Thoracic aorta (tissue), 2 donors: Measurements from ENCODE around the gene JPH3. TPM values are rescaled to one million over a fixed set of nuclear protein-coding genes. Genes with fewer than 3 reads are reported as not detected.

ENCODE experiments used
- ATAC-seq: fragments of 150-250 bp; one replicate; pipeline ENCODE4 v1.8.0; 2017; ENCODE audit warnings: low read depth; ENCODE audit not compliant: insufficient number of reproducible peaks, low FRiP score
- DNase-seq: peaks from one replicate; pipeline ENCODE4 v3.0.0-alpha.2; 2020; ENCODE audit warnings: low spot score
- H3K27ac ChIP-seq, 2 donors: fragments of 200-600 bp; sonication (generic); 1 replicate in 1 of 2; 2 replicates in 1 of 2; pipeline ENCODE4 v1.5.1; 2016; ENCODE audit warnings: mild to moderate bottlenecking in 2 of 2, moderate library complexity in 2 of 2
- H3K27me3 ChIP-seq: fragments of 200-600 bp; sonication (generic); replicated peaks from 2 replicates; pipeline ENCODE4 v1.6.0; 2016; ENCODE audit warnings: mild to moderate bottlenecking; ENCODE audit not compliant: insufficient read depth
- H3K36me3 ChIP-seq: fragments of 200-600 bp; sonication (generic); one replicate; pipeline ENCODE4 v1.5.1; 2016
- H3K4me1 ChIP-seq, 2 donors: fragments of 200-600 bp; sonication (generic); 1 replicate in 1 of 2; 2 replicates in 1 of 2; pipeline versions ENCODE4 v1.5.1 to v1.6.0; 2016; ENCODE audit warnings: low read depth in 2 of 2, mild to moderate bottlenecking in 1 of 2; ENCODE audit not compliant: control insufficient read depth in 1 of 2
- H3K4me3 ChIP-seq: fragments of 200-600 bp; sonication (generic); 2 replicates; pipeline ENCODE4 v1.5.1; 2016; ENCODE audit warnings: mild to moderate bottlenecking
- H3K9me3 ChIP-seq: fragments of 200-600 bp; sonication (generic); 2 replicates; pipeline ENCODE4 v1.5.1; 2016
- total RNA-seq, 2 donors: library from RNA; depleted of rRNA; stranded (reverse); fragments of >200 nt; gene quantifications; one replicate each; pipeline versions ENCODE4 v1.1.0 to v1.2.3, GENCODE V29; 2016
- TF ChIP-seq, protein P1 (sequence below): fragments of 200-600 bp; sonication (generic); IDR thresholded peaks from one replicate; pipeline ENCODE4 v1.5.1; 2019; ENCODE audit warnings: antibody characterized with exemption

The JPH3 gene
- total RNA-seq, 2 donors from 2014 or later = not detected

DNA sequence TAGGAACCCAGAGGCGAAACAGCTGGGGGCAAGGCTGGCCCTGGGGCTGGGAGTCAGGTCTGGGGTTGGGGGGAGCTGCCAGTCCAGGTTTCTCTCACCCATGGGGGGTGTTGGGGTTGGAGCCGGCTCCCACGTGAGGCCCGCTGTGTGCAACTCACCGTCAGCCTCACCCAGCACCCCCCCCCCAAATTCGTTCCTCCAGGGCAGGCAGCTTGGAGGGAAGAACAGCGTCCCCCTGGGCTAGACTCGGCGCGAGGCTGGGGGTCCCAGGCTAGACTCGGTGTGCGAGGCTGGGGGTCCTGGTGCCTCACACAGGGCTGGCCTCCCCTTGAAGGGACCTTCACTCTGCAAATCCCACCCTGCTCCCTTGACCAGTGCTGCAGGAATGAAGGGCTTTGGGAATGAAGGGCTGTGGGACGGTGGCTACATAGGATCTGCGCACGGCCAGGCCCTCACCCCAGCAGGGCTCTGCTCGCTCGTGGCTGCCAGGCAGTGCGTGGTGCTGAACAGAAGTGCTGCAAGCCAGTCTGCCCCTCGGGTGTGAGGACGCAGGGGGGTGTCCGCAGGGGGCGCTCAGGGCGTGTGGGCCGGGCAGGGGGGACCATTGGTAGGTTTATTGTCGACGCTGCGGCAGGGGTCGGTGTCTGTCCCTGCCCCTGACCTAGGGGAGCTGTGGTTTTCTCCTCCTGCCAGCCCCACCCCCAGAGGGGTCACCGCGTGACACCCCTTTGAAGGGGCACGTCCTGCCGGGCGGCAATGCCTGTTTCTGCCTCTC, 88.8 kb downstream of the JPH3 start:
- DNase-seq (no peak), ATAC-seq (no peak)
- Histone ChIP-seq H3K4me1 (peaks cover 0 to 8% of the 10 kb centered on the region in 2 donors), H3K9me3 (no peaks in the 10 kb centered on the region), H3K27me3 (no peaks in the 10 kb centered on the region), H3K4me3 (no peak overlapping the region), H3K27ac (no peak overlapping the region), H3K36me3 (peaks cover 4% of the 10 kb centered on the region)
- TF ChIP-seq, protein P1, sequence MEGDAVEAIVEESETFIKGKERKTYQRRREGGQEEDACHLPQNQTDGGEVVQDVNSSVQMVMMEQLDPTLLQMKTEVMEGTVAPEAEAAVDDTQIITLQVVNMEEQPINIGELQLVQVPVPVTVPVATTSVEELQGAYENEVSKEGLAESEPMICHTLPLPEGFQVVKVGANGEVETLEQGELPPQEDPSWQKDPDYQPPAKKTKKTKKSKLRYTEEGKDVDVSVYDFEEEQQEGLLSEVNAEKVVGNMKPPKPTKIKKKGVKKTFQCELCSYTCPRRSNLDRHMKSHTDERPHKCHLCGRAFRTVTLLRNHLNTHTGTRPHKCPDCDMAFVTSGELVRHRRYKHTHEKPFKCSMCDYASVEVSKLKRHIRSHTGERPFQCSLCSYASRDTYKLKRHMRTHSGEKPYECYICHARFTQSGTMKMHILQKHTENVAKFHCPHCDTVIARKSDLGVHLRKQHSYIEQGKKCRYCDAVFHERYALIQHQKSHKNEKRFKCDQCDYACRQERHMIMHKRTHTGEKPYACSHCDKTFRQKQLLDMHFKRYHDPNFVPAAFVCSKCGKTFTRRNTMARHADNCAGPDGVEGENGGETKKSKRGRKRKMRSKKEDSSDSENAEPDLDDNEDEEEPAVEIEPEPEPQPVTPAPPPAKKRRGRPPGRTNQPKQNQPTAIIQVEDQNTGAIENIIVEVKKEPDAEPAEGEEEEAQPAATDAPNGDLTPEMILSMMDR = no peak

- Histone ChIP-seq H3K9me3 (no peaks in the 10 kb centered on the region), H3K27ac (no peak overlapping the region), H3K4me3 (no peak overlapping the region), H3K27me3 (no peaks in the 10 kb centered on the region), H3K4me1 (peaks cover 0 to 8% of the 10 kb centered on the region in 2 donors), H3K36me3 (peaks cover 4% of the 10 kb centered on the region)
- DNase-seq (no peak), ATAC-seq (no peak)
- TF ChIP-seq, protein P1 = no peak
These were observed 89.4 kb downstream of the JPH3 start for GRCh38 chr16:87691686-87692079.

GRCh38 chr16:87692176-87692575, 89.9 kb downstream of the JPH3 start:
- DNase-seq = no peak
- H3K27ac ChIP-seq = no peak overlapping the region
- H3K4me3 ChIP-seq = no peak overlapping the region
- no peak for ATAC-seq
- peaks cover 0 to 8% of the 10 kb centered on the region in 2 donors for H3K4me1 ChIP-seq
- H3K36me3 ChIP-seq = peaks cover 4% of the 10 kb centered on the region
- H3K9me3 ChIP-seq = no peaks in the 10 kb centered on the region
- TF ChIP-seq, protein P1 = no peak
- H3K27me3 ChIP-seq = no peaks in the 10 kb centered on the region

DNA sequence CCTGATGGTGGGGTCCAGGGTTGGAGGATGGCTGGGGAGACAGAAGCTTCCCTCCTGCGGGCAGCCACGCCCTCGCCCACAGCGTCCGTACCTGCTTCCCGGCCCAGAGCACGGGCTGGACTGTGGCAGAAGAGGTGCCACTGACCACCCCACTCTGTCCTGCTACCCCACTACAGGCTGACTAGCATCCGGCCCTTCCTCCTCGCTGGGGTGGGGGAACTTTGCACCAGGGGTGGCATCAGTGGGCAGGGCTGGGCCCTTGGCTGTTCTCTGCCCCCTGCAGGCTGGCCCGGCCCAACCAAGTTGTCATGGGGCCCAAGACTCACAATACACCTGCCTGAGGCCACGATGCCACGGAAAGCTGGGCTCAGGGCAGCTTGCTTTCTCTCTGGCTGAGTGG, 90.4 kb downstream of the JPH3 start:
- H3K4me3 ChIP-seq = no peak overlapping the region
- no peak overlapping the region for H3K27ac ChIP-seq
- ATAC-seq (no peak), DNase-seq (no peak)
- H3K36me3 ChIP-seq = peaks cover 4% of the 10 kb centered on the region
- TF ChIP-seq, protein P1 = no peak
- H3K27me3 ChIP-seq = no peaks in the 10 kb centered on the region
- no peaks in the 10 kb centered on the region for H3K9me3 ChIP-seq
- peaks cover 0 to 8% of the 10 kb centered on the region in 2 donors for H3K4me1 ChIP-seq

DNA sequence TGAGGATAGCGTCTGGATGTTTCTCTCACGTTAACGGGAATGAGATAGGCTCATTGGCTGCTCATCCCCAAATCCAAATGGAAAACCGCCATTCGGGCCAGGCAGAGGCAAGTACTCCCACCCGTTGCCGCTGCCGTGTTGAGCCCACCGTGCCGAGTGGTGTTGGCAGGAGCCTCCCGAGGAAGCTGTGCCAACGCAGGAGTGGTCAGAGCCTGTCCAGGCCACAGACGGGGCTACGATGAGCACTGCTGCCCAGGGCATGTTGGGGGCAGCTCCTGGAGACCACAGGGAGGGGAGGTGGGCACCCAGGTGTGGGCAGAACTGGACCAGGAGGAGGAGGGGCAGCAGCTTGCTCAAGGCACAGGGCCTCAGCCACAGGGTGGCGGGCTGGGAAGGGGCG, 91.5 kb downstream of the JPH3 start:
- TF ChIP-seq, protein P1 = no peak
- no peak for DNase-seq
- Histone ChIP-seq H3K36me3 (peaks cover 4% of the 10 kb centered on the region), H3K27ac (no peak overlapping the region), H3K4me1 (peaks cover 0 to 8% of the 10 kb centered on the region in 2 donors), H3K9me3 (no peaks in the 10 kb centered on the region), H3K27me3 (no peaks in the 10 kb centered on the region), H3K4me3 (no peak overlapping the region)
- no peak for ATAC-seq
